Daoy (cell line): ENCODE measurements around the gene ASB1. TPM values are rescaled to one million over a fixed set of nuclear protein-coding genes. Genes with fewer than 3 reads are reported as not detected.
A peak's percentile ranks its signal among the peaks of the same experiment; 100 is the strongest.
"Not testable (repeated sequence)": the region's sequence is repeated elsewhere in the genome, so short reads cannot be mapped to it uniquely, and the experiment has no call there.

Experiments
- DNase-seq: peaks from one replicate; pipeline ENCODE4 v3.0.0-alpha.2; 2015; ENCODE audit warnings: low read depth
- total RNA-seq: library from RNA; depleted of rRNA; stranded (reverse); fragments of >200 nt; shearing (Covaris generic); gene quantifications from 2 replicates; pipeline ENCODE4 v1.2.3, GENCODE V29; 2014

Gene ASB1
- total RNA-seq, 1 experiment from 2014 or later, result 33.7 TPM

- peak; percentile 69 for DNase-seq
Observed at GRCh38 chr2:238423561-238424312, 3.0 kb upstream of the ASB1 start.

DNA sequence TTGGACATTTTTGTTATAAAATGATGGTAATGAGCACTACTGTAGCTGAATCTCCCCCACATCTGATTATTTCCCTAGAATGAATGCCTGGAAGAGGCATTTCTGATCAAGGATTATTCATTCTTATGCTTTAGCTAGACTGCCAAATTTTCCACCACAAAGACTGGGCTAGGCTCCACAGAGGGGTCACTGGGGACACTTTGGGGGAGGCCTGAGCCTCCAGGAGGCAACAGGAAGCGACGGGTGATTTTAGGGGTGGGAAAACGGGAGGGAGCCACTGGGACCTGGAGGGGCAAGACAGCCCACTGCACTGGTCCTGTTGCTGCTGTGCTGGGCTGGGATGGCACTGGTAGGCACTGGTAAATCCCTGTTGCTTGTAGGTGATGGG lies 2.4 kb upstream of the ASB1 start:
- peak; percentile 28 for DNase-seq

DNA sequence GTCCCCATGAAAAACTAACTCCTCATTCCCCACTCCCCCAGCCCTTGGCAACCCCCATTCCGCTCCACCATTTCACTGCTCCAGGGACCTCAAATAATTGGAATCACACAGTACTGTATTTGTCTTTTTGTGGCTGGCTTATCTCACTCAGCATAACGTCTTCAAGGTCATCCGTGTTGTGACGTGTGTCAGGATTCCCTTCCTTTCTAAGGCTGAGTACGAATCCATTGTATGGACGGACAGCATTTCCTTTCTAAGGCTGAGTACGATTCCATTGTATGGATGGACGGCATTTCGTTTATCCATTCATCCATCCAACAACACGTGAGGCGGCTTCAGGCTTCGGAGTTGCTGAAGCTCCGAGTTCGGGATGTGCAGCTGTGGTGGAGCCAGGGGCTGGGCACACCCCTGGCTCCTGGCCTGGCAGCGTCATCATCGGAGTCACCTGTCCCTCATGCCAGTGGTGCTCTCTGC lies 1.2 kb upstream of the ASB1 start:
- DNase-seq, result no peak

DNA sequence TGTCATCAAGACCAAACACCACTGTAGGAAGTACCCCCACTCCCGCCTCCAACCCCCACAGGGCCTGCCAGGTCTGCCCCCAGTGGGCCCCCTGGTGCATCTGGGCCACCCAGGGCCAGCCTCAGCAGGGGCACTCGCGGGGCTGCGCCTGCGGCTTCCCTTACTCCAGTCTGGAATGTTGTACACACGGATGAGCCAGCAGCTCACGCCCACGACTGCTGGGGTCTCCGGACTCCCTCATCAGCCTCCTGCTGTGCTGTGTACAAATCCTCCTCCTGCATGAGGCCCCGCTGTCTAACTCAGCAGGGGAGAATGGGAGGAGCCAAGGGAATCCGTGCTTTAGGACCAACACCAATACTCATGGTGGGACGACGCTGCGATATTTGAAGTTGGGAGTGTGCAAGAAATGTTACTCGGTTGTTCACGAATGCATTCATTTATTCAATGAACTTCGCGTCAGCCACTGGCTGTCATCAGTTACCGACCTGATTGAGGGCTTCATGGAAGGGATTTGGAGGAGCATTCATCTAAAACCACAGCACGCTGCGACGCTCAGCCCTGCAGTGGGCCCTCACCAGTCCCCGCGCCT lies 654 bp upstream of the ASB1 start:
- DNase-seq, result peak; percentile 95

GRCh38 chr2:238427435-238428162 lies 872 bp downstream of the ASB1 start:
- no peak for DNase-seq

GRCh38 chr2:238428866-238429265 lies 2.1 kb downstream of the ASB1 start:
- DNase-seq, result no peak

DNA sequence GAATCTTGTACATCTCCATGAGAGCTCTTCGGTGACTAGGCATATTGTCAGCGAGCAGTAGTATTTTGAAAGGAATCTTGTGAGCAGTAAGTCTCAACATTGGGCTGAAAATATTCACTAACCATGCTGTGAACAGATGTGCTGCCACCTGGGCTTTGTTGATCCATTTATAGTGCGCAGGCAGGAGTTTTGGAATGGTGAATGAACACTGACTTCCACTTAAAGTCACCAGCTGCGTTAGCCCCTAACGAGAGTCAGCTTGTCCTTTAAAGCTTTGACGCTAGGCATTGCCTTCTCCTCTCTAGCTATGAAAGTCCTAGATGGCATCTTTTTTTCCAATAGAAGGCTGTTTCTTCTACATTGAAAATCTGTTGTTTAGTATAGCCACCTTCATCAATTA lies 4.1 kb downstream of the ASB1 start:
- no peak for DNase-seq

DNA sequence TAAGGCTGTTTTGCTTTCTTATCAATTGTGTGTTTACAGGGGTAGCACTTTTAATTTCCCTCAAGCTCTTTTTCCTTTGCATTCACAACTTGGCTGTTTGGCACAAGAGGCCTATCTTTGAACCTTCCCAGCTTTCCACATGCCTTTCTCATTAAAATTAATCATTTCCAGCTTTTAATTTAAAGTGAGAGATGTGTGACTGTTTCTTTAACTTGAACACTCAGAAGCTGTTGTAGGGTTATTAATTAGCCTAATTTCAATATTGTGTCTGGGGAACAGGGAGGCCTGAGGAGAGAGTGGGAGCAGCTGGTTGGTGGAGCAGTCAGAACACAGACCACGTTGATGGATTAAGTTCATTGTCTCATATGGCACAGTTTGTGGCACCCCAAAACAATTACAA lies 4.7 kb downstream of the ASB1 start:
- no peak for DNase-seq

- DNase-seq, result no peak
Observed at GRCh38 chr2:238433300-238433915, 6.7 kb downstream of the ASB1 start.

GRCh38 chr2:238433941-238434845 lies 7.5 kb downstream of the ASB1 start:
- peak; percentile 34 for DNase-seq

DNA sequence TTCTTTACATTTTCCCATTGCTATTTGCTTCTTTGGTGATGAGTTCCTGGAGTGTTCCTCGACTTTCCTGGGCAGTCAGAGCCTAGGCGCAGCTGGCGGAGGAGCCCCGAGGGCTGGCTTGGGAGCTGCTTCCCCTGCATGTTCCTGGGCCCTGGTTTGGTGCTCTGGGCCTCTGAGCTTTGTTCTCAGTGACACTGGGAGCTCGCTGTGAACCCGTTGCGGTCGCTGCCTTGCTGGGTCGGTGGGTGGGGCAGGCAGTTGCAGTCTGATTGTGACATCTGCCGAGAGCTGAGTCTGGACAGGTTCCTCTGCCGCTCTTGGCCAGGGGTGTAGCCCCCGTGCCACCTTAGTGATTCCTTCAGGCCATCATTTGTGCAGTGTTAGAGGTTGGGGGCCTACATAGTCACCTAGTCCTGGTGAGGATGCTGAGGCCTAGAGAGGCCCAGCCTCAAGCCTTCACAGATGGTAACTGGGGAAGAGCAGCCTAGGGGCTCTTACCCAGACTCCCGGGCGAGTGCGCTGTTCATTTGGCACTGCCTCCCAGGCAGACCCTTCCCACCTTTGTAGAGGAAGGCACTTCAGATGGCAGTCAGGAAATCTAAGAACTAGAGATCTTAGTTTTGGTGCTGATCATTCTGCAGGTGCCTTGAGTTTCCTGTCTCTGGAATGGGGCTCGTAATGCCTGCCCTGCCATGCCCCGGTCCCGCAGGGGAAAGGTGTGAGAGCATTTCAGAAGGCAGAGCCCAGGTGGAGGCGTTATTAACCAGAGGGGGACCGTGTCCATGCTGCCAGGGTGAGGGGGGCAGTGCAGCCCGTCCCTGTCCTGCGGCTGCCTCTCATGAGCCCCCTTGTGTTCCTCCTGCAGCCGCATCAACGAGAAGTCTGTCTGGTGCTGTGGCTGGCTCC lies 8.4 kb downstream of the ASB1 start:
- DNase-seq, result no peak

DNA sequence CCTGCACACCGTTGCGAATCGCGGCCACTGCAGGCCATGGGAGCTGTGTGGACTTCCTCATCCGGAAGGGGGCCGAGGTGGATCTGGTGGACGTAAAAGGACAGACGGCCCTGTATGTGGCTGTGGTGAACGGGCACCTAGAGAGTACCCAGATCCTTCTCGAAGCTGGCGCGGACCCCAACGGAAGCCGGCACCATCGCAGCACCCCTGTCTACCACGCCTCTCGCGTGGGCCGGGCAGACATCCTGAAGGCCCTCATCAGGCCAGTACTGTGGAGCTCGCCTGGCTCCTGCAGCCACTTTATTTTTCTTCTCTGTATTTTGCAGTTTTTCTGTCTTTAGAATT lies 9.0 kb downstream of the ASB1 start:
- no peak for DNase-seq

DNA sequence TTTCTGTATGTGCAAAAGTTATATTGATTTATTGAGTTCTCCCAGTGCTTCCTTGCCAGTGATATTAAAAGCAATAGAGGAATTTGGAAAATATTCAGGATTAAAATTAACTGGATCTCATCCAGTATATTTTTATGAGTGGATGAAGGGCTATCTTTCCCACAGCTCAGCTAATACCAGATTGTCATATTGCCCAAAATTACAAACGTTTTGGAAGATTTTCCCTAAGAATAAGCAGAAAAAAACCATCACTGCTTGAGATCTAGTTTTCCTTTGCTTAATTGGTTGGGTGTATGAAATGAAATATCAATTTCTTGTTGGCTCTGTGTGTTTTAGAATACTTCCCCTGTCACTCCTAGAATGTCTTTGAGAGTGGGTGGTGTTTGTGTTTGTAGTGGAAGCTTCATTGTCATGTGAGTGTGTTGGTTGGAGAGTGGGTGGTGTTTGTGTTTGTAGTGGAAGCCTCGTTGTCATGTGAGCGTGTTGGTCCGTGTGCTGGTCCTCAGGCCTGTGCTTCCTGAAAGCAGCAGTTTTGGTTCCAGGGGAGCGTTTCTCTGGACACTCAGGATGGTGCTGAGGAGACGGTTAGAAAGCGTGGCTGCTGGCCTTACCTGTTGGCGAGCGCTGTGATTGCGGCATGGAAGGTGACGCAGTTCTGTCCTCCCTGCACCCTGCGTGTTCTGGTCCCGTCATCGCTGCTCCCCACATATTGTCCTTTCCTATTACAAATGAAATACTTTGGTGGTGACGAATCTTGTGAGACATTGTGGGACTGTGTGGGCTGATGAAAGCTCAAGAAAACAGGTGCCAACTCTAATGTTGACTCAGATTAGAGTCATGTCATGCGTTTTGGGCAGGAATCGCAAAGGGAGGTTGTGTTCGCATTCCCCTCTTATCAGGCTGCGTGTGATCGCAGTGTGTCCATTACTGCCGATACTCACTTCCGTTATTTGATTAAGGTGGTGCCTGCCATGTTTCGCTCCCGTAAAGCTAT lies 12.4 kb downstream of the ASB1 start:
- DNase-seq, result peak; percentile 94

DNA sequence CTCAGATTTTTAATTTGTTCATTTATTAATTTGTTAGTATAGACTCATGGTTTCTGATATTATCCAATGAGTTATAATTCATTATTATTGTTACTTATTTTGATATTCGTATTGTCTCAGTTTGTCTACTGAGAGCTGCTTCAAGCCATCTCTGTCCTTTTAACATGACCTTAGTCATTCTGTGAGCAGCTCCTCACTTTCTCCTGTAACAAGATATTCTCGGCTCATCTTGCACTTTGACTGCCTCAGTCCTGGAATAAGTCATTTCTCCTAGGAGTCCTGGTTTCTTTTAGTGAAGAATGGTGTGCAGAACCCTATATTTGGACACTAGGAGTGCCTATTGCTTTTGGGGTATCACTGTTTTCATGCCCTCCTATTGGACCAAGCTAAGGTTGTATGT lies 13.2 kb downstream of the ASB1 start:
- DNase-seq, result no peak

- DNase-seq, result no peak
Observed at GRCh38 chr2:238440331-238440730, 13.6 kb downstream of the ASB1 start.

DNA sequence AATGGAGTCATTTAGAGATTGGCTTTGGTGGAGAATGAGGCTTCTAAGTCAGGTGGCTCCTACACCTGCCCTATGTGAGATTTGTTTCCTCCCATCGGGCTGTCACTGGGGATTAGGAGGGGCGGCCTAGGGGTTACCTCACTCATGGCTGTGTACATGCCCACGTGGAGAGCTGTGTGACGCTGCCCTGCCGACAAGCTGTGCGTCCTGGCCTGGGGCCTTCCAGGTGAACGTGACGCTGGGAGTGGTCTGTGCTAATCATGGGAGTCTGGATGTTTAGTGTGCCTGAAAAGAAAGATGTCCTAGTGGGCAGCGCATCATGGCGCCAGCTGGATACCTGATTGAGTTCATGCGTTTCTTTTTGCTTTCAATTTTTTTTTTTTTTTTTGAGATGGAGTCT lies 14.0 kb downstream of the ASB1 start:
- no peak for DNase-seq

DNA sequence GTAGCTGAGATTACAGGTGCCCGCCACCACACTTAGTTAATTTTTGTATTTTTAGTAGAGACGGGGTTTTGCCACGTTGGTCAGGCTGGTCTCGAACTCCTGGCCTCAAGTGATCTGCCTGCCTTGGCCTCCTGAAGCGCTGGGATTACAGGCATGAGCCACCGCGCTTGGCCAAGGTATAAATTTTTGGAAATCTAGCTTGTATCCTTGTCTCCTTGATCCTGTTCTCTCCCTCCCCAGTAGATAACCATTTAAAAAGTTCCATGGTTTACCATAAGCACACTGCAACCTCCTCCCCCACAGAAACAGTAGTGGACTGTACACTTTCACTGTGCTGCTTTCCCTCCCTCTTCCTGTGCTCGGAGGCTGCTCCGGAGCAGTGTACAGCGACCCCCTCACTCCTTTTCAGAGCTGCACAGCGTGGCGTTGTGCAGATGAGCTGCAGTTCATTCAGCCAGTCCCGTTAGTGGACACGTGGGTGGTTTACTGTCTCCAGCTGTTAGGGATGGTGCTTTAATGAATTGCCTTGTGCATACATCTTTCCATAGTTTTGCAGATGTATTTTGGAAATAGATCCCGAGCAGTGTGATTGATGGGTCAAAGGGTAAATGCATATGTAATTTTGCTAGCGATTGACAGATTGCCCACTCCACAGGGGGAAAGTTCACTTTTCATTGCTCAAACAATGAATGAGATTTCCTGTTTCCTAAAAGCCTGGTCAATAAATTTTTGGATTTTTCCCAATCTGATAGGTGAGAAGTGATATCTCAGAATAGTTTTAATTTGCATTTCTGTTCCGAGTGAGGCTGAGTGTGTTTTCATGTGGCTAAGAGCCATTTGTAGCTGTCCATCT lies 14.8 kb downstream of the ASB1 start:
- DNase-seq, result no peak

- DNase-seq, result not testable (repeated sequence)
Observed at GRCh38 chr2:238442257-238442656, 15.5 kb downstream of the ASB1 start.
